H1 (cell line): ENCODE results near the gene MTG1. TPM values are rescaled to one million over a fixed set of nuclear protein-coding genes. Genes with fewer than 3 reads are reported as not detected.

ENCODE experiments used
- CTCF ChIA-PET: fragments of 300-600 bp; sonication (Branson Sonifier 250); formaldehyde crosslinking; loops from one replicate; lab custom pipeline; 2021; ENCODE audit not compliant: partially characterized antibody; lab: Charles Lee
- POLR2A ChIA-PET: fragments of 300-600 bp; sonication (Branson Sonifier 250); formaldehyde crosslinking; loops from one replicate; lab custom pipeline; 2021; ENCODE audit warnings: inconsistent platforms; ENCODE audit not compliant: partially characterized antibody; lab: Charles Lee
- DNase-seq, 2 experiments: peaks; one replicate each; pipeline versions ENCODE4 v3.0.0 to v3.0.0-alpha.2; 2010 to 2022; ENCODE audit warnings: low spot score in 2 of 2, low read depth in 1 of 2, mixed read lengths in 1 of 2
- FAIRE-seq: peaks from 2 replicates; lab custom pipeline; 2011; peaks lifted over from hg19 to GRCh38; lab: Jason Lieb, UNC
- H2AFZ ChIP-seq: 2 replicates; pipeline ENCODE4 v1.8.1; 2012; ENCODE audit warnings: low read length, inconsistent platforms
- H2AK5ac ChIP-seq: 2 replicates; pipeline ENCODE4 v1.6.1; 2013; ENCODE audit warnings: low read depth, low read length
- H2BK120ac ChIP-seq: replicated peaks from 2 replicates; pipeline ENCODE3; 2013; ENCODE audit warnings: low read depth, low read length, inconsistent platforms
- H2BK12ac ChIP-seq: 2 replicates; pipeline ENCODE4 v1.6.1; 2013; ENCODE audit warnings: low read depth, low read length
- H2BK15ac ChIP-seq: 2 replicates; pipeline ENCODE4 v1.6.1; 2013; ENCODE audit warnings: low read length
- H2BK20ac ChIP-seq: 2 replicates; pipeline ENCODE4 v1.6.1; 2013; ENCODE audit warnings: low read length
- H2BK5ac ChIP-seq: 2 replicates; pipeline ENCODE4 v1.6.1; 2013; ENCODE audit warnings: low read depth, low read length
- H3K14ac ChIP-seq: 2 replicates; pipeline ENCODE4 v1.6.1; 2013; ENCODE audit warnings: inconsistent platforms; ENCODE audit not compliant: insufficient read length
- H3K18ac ChIP-seq: 2 replicates; pipeline ENCODE4 v1.6.1; 2013; ENCODE audit warnings: low read length; ENCODE audit errors: extremely low read depth
- H3K23ac ChIP-seq: 2 replicates; pipeline ENCODE4 v1.6.1; 2013; ENCODE audit warnings: inconsistent platforms; ENCODE audit not compliant: insufficient read length
- H3K23me2 ChIP-seq: 2 replicates; pipeline ENCODE4 v1.6.1; 2013; ENCODE audit warnings: low read depth, low read length
- H3K27ac ChIP-seq: 2 replicates; pipeline ENCODE4 v1.6.1; 2011; ENCODE audit warnings: low read depth, low read length, inconsistent platforms
- H3K27me3 ChIP-seq, 4 experiments: replicated peaks in 1 of 4; 1 replicate in 1 of 4; 2 replicates in 3 of 4; pipeline versions ENCODE4 v1.6.1 to v1.8.1; 2011 to 2013; ENCODE audit warnings: low read length in 3 of 4, mild to moderate bottlenecking in 3 of 4, inconsistent platforms in 2 of 4, mixed read lengths in 2 of 4, moderate library complexity in 1 of 4; ENCODE audit not compliant: control insufficient read depth in 3 of 4, insufficient read depth in 3 of 4; ENCODE audit errors: extremely low read depth in 1 of 4
- H3K36me3 ChIP-seq, 4 experiments: 2 replicates each; pipeline versions ENCODE4 v1.6.1 to v1.8.1; 2011 to 2013; ENCODE audit warnings: mild to moderate bottlenecking in 4 of 4, low read length in 3 of 4, moderate library complexity in 2 of 4, control low read depth in 1 of 4, inconsistent platforms in 1 of 4; ENCODE audit not compliant: insufficient read depth in 4 of 4, control insufficient read depth in 2 of 4
- H3K4ac ChIP-seq: replicated peaks from 2 replicates; pipeline ENCODE3; 2013; ENCODE audit warnings: low read length, low read depth, mixed read lengths, inconsistent platforms; ENCODE audit not compliant: insufficient read length
- H3K4me1 ChIP-seq, 4 experiments: replicated peaks in 1 of 4; 1 replicate in 1 of 4; 2 replicates in 3 of 4; pipeline versions ENCODE4 v1.6.1 to v1.8.1; 2011 to 2013; ENCODE audit warnings: low read length in 3 of 4, inconsistent platforms in 2 of 4, mixed read lengths in 1 of 4; ENCODE audit not compliant: insufficient read depth in 4 of 4, control insufficient read depth in 3 of 4
- H3K4me2 ChIP-seq, 2 experiments: 2 replicates each; pipeline versions ENCODE4 v1.6.1 to v1.8.1; 2011 to 2013; ENCODE audit warnings: low read depth in 2 of 2, low read length in 2 of 2, control low read depth in 1 of 2, inconsistent platforms in 1 of 2, mild to moderate bottlenecking in 1 of 2; ENCODE audit not compliant: insufficient read depth in 1 of 2
- H3K4me3 ChIP-seq, 4 experiments: fragments of 200-600, 300-600 bp in 1 of 4; sonication (generic), shearing (Covaris generic), sonication (Bioruptor Twin) in 1 of 4; 2 replicates each; pipeline versions ENCODE4 v1.5.1 to v1.8.1; 2011 to 2016; ENCODE audit warnings: low read length in 4 of 4, low read depth in 3 of 4, control low read depth in 2 of 4, inconsistent platforms in 2 of 4, mild to moderate bottlenecking in 2 of 4, mixed read lengths in 1 of 4, moderate library complexity in 1 of 4; ENCODE audit not compliant: insufficient read depth in 2 of 4; ENCODE audit errors: extremely low read depth in 1 of 4
- H3K56ac ChIP-seq: replicated peaks from 2 replicates; pipeline ENCODE3; 2013; ENCODE audit warnings: low read depth, mild to moderate bottlenecking, mixed read lengths, low read length, inconsistent platforms; ENCODE audit not compliant: insufficient read length
- H3K79me1 ChIP-seq: 2 replicates; pipeline ENCODE4 v1.6.1; 2013; ENCODE audit warnings: low read depth, low read length, control low read depth
- H3K79me2 ChIP-seq, 2 experiments: 2 replicates each; pipeline versions ENCODE4 v1.6.1 to v1.8.1; 2012 to 2013; ENCODE audit warnings: low read length in 2 of 2, mild to moderate bottlenecking in 2 of 2, inconsistent platforms in 1 of 2; ENCODE audit not compliant: insufficient read depth in 2 of 2, control insufficient read depth in 1 of 2
- H3K9ac ChIP-seq, 4 experiments: replicated peaks in 1 of 4; 1 replicate in 1 of 4; 2 replicates in 3 of 4; pipeline versions ENCODE4 v1.6.1 to v1.8.1; 2011 to 2013; ENCODE audit warnings: low read depth in 3 of 4, low read length in 3 of 4, control low read depth in 2 of 4, mild to moderate bottlenecking in 2 of 4, moderate library complexity in 2 of 4, inconsistent platforms in 1 of 4; ENCODE audit errors: extremely low read depth in 1 of 4
- H3K9me3 ChIP-seq, 2 experiments: 2 replicates each; pipeline versions ENCODE4 v1.6.1 to v1.8.1; 2012 to 2013; ENCODE audit warnings: mild to moderate bottlenecking in 2 of 2, moderate library complexity in 2 of 2, control low read depth in 1 of 2, inconsistent platforms in 1 of 2, low read depth in 1 of 2, low read length in 1 of 2, mixed read lengths in 1 of 2; ENCODE audit not compliant: insufficient read depth in 2 of 2
- H4K20me1 ChIP-seq, 2 experiments: replicated peaks in 1 of 2; 2 replicates each; pipeline versions ENCODE3 to v1.8.1; 2011 to 2013; ENCODE audit warnings: inconsistent platforms in 2 of 2, low read length in 2 of 2, mild to moderate bottlenecking in 1 of 2; ENCODE audit not compliant: insufficient read depth in 2 of 2, control insufficient read depth in 1 of 2
- H4K5ac ChIP-seq: 2 replicates; pipeline ENCODE4 v1.6.1; 2013; ENCODE audit warnings: low read length, low read depth, mixed read lengths, inconsistent platforms; ENCODE audit not compliant: insufficient read length
- H4K8ac ChIP-seq: 2 replicates; pipeline ENCODE4 v1.8.0; 2013; ENCODE audit warnings: mild to moderate bottlenecking, moderate library complexity, low read length, inconsistent platforms; ENCODE audit not compliant: insufficient read depth; ENCODE audit errors: extremely low read depth
- H4K91ac ChIP-seq: replicated peaks from 2 replicates; pipeline ENCODE3; 2013; ENCODE audit warnings: low read length, mixed read lengths, inconsistent platforms; ENCODE audit not compliant: insufficient read length
- POLR2A ChIP-seq, 2 experiments: IDR thresholded peaks; 1 replicate in 1 of 2; 2 replicates in 1 of 2; pipeline ENCODE4 v1.6.1; 2011; ENCODE audit warnings: low read depth in 2 of 2, low read length in 2 of 2, mild to moderate bottlenecking in 2 of 2; ENCODE audit errors: control extremely low read depth in 1 of 2
- SIX5 ChIP-seq: IDR thresholded peaks from 2 replicates; pipeline ENCODE4 v1.6.1; 2011; ENCODE audit warnings: mild to moderate bottlenecking, low read depth, low read length
- WGBS, 2 experiments: shearing (Covaris generic) in 1 of 2; methylation state at CpG; one replicate each; pipeline versions ENCODE4 v1.1.6 to v1.1.7; 2013 to 2015; ENCODE audit warnings: low lambda C conversion rate in 2 of 2, mixed read lengths in 2 of 2, inconsistent platforms in 1 of 2, low coverage in 1 of 2, missing lambda C conversion rate in 1 of 2; ENCODE audit not compliant: insufficient replicate concordance in 2 of 2, insufficient coverage in 1 of 2, insufficient read length in 1 of 2; ENCODE audit errors: extremely low coverage in 1 of 2, missing lambda C conversion rate in 1 of 2; 5-methylcytosine and 5-hydroxymethylcytosine counted together
- polyA plus RNA-seq, 7 experiments: library from polyadenylated mRNA; depleted of rRNA in 3 of 7; stranded (reverse) in 5 of 7; unstranded in 2 of 7; fragments of >200 nt in 5 of 7; fragments of 200-250 nt in 2 of 7; gene quantifications; 1 replicate in 5 of 7; 2 replicates in 1 of 7; 4 replicates in 1 of 7; pipeline versions ENCODE4 v1.2.1 to v1.2.3, GENCODE V29; 2011 to 2013; ENCODE audit warnings: missing spikeins in 2 of 7, mixed read lengths in 2 of 7
- total RNA-seq: library from RNA; stranded (reverse); fragmentation: NEBNext Ultra II Directional; extraction: Animal tissue kit (Norgen Biotek cat#: 25700); gene quantifications from 2 replicates; pipeline ENCODE4 v1.2.1, GENCODE V29; 2021

MTG1 gene
- total and polyA plus RNA-seq, 2 of the 8 experiments (the other 6 are each of a cell fraction or from before 2014, with no cell fraction given) = 56.6 to 81.6 TPM

GRCh38 chr10:133383551-133383950 is 10.4 kb upstream of the MTG1 start:
- Histone ChIP-seq H3K9me3 (no peaks in the 10 kb centered on the region), H3K4ac (no peak overlapping the region), H4K91ac (no peak overlapping the region), H3K36me3 (no peaks in the 10 kb centered on the region), H3K4me3 (no peak overlapping the region), H3K23ac (no peak overlapping the region), H2BK20ac (no peak overlapping the region), H2BK15ac (no peak overlapping the region), H4K5ac (no peak overlapping the region), H2AK5ac (no peak overlapping the region), H3K9ac (no peak overlapping the region), H3K23me2 (peaks cover 6% of the 10 kb centered on the region; the same call in 1 of the 2 replicates), H4K8ac (no peak overlapping the region), H2AFZ (no peak overlapping the region), H3K4me2 (no peak overlapping the region), H3K14ac (no peak overlapping the region), H3K79me1 (no peaks in the 10 kb centered on the region), H4K20me1 (peaks cover 0 to 1% of the 10 kb centered on the region in 2 experiments), H2BK120ac (no peak overlapping the region), H3K18ac (no peak overlapping the region), H3K27me3 (peaks cover 0 to 11% (median 3%) of the 10 kb centered on the region in 4 experiments; a peak in 5 of 7 replicates), H3K79me2 (no peaks in the 10 kb centered on the region), H3K27ac (no peak overlapping the region), H2BK5ac (no peak overlapping the region), H3K4me1 (peaks cover 0 to under 1% (median 0%) of the 10 kb centered on the region in 4 experiments; a peak in 1 of 7 replicates), H2BK12ac (no peak overlapping the region), H3K56ac (no peak overlapping the region)
- ChIA-PET CTCF (no interaction called here), POLR2A (interaction anchor here (2.3 kb wide), 1 partner anchor 38 kb away, joined by 5 read pairs; no protein-coding TSS in a partner anchor)
- 88% methylated on average over 3 of the region's 4 CpGs; no CpG with 5 or more reads in 1 of the 2 experiments for WGBS, 2 experiments
- no peak for FAIRE-seq
- TF ChIP-seq POLR2A (IDR thresholded peaks at IDR 0.05; ENCODE audit: control extremely low read depth in 1 of 2, low read depth in 2 of 2, low read length in 2 of 2) = no peak
- no peak for TF ChIP-seq SIX5
- DNase-seq = no peak
